ENCODE measurements around the gene PGAM5. TPM values are rescaled to one million over a fixed set of nuclear protein-coding genes. Genes with fewer than 3 reads are reported as not detected.
"Not testable (repeated sequence)": the region's sequence is repeated elsewhere in the genome, so short reads cannot be mapped to it uniquely, and the experiment has no call there.

Gene PGAM5
- polyA plus RNA-seq, 5 donors, result 11.4 to 22.0 (median 15.0) TPM

DNA sequence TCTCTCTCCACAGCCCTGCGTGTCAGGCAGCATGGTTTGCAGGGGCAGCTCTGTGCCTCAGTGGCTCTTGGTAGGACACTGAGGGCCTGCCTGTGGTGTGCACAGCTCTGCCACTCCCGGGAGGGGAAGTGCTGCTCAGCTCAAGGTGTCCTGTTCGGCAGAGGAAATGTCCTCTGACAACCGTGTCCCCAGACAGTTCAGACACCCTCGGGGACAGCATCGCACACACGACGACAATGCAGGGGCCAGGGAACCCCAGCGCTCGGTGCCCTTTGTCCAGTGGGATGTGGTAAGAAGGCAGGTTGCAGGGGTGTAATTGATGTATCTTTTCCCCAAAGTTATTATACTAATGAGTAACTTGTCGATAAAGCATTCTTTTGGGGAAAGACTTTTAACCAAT lies 36.8 kb downstream of the PGAM5 start:
- no peak for DNase-seq

DNA sequence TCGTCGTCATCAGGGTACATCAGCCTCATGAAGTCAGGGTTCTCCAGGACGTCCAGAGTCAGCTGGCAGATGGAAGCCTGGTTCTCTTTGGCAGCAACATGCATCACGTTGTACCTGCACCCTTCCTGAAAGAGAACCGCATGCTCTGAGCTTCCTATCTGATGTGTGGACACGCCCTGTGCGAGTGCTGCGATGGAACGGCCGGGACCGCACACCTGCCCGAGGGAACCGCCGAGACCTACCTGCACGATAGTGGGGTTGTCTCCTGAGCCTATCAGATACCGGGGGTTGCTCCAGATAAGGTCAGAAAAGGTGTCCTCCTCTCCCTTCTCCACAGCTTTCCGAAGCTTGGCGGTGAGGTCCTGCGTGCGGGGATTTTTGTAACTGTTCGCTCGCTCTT lies 37.3 kb downstream of the PGAM5 start:
- DNase-seq, result no peak

DNA sequence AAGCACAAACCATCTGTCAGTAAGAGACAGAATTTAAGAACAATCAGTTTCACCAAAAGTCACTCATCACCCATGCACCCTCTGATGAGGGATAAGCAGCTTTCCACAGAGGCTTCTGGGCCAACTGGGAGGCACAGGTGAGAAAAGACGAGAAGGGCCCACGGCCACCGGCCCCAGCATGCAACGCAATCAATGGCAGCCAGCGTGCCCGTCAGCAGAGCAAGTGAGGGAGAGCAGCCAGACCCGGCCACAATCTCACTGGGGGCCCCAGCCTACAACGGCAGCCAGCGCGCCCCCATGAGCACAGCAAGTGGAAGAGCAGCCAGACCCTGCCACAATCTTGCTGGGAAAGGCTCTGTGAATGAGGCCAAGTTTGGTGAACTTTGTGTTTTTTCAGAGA lies 37.7 kb downstream of the PGAM5 start:
- no peak for DNase-seq

DNA sequence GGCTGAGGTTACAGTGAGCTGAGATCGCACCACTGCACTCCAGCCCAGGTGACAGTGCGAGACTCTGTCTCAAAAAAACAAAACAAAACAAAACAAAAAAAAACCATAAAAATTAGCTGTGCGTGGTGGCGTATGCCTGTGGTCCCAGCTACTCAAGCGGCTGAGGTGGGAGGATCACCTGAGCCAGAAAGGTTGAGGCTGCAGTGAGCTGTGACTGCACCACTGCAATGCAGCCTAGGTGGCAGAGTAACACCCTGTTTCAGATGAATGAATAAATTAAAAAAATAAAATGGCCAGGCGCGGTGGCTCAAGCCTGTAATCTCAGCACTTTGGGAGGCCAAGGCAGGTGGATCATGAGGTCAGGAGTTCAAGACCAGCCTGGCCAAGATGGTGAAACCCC lies 43.0 kb downstream of the PGAM5 start:
- DNase-seq, result not testable (repeated sequence)

DNA sequence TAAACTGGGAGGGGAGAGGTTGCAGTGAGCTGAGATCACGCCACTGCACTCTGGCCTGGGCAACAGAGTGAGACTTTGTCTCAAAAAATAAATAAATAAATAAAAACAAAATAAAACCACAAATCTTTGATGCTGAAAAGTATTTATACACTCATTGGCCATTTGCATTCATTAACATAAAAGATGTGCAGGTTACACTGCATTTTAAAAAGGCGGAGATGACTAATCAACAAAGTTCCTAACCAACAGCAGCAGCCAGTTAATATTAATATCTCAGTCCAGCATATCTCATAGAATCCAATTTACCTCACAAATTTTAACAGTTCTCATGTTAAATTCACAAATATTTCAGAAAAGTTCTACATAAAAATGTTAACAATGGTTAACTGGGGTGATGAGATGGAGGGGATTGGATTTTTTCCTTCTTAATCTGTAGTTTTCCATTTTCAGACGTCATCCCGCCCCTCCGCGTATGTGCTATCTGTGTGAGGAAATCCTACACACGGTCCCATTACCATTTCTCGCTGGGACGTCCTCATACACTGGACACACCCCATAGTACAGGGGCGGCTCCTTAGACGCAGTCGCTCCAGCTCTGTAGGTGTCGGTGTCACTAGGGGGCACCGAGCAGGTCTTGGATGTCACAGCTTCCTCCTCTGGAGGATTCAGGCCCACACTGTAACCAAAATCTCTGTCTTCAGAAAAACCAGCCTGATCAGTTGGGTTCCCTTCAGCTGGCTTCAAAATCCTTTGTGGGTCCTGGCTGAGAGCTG lies 43.7 kb downstream of the PGAM5 start:
- no peak for DNase-seq

DNA sequence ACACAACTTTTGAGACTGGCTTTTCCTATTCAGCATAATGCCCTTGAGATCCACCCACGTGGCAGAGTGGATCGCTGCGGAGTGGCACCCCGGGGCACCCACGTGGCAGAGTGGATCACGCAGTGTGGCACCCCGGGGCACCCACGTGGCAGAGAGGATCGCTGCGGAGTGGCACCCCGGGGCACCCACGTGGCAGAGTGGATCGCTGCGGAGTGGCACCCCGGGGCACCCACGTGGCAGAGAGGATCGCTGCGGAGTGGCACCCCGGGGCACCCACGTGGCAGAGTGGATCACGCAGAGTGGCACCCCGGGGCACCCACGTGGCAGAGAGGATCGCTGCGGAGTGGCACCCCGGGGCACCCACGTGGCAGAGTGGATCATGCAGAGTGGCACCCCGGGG lies 48.2 kb downstream of the PGAM5 start:
- not testable (repeated sequence) for DNase-seq

DNA sequence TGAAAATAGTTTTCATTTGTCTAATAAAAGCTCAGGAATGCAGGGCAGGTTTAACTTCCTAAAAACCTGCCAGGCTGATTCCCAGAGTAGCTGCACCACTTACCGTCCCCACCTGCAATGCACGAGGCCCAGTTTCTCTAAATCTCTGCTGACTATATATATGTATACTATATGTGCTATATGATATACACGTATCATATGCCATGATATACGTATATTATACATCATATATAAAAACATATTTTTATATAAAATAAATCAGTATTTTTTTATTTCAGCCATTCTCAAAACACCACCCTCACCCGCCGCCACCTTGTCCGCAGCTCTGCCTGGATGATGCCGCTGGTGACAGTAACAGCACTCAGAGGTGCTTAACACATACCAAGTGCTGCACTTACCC lies 48.7 kb downstream of the PGAM5 start:
- no peak for DNase-seq

DNA sequence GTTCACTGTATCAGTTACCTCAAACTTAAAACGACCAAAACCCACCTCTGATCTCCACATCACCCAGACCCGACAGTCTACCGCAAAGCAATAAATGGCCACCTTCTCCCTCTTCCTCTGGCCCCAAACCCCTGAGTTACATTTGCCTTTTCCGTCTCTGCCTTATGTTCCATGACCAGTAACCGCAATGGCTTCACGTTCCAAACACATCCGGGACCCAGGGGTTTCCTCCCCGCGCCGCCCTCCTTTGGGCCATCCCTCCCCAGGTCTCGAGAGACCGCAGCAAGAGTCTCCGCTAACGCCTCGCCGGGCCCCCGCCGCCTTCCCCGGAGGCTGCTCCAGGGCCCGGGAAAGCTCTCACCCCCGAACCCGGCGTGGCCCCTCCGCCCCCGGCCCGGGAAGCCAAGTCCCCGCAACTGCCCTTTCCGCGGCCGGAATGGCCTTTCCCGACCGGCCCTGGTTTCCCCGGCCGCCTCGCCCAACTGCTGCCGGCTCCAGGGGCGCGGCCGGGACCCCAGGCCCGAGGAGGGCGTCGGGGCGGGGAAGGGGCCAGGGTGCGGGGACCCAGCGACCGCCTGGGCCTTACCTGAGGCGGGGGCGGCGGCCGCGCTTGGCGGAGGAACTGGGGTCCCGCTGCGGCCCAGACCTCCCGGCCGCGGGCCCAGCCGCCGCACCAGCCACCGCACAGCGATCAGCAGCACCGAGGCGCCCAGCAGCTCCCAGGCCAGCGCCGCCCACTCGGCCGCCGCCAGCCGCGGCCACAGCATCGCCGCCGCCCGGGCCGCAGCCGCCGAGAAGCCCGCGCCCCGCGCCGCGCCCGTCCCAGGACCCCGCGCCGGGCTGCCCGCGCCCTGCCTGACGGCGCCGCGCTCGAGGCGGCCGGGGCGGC lies 50.6 kb downstream of the PGAM5 start, which contains the start of gene ANKLE2:
ANKLE2 (minus strand) TSS at position 801 of the 889 bp plus-strand sequence; CDS start at position 767, 34 bp downstream.
- no peak for DNase-seq

DNA sequence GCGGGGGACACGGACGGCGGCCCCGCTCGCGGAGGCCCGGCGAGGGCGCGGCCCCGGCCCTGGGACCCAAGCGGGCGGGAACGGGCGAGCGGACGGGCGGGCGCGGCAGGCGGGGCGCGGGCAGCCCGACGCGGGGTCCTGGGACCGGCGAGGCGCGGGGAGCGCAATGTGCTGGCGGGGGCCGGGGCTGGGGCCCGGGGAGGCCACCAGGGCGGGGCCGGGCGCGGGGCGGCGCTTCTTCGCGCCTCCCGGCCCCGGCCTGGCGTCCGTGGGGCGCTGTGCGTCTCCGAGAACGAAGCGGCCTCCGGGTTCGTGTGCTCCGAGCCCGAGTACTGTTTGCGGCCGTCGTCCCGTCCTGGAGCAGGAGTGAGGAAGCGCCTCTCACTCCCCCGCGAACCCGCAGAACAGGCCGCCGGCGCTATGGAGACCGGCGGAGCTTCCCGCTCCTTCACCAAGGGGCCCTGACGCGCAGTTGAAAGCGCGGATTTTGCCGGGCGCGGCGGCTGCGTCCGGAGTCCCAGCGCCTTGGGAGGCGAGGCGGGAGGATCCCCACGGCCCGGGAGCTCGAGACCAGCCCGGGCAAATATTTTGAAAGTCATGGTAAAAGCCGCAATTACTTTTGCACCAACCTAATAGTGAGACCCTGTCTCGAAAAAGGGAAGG lies 51.4 kb downstream of the PGAM5 start:
- peak; percentile 88 to 89 for DNase-seq

DNA sequence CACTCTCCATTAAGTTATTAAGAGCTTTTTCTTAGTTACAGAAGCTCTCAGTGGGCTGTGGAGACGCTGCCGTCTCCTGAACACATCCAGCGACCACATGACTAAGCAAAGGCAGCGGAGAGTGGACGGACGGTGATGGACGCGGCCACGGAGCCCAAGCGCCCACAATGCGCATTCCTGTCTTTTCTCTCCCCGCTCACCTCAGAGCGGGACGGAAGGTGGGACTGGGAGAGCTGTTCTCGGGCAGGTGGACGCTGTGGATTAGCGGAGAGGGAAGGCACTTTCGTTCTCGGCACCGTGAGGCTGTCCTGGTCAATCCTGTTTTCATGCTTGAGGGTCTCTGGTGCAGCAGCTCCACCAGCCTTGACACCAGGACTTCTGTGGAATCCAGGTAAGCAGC lies 53.6 kb downstream of the PGAM5 start:
- DNase-seq, result no peak

DNA sequence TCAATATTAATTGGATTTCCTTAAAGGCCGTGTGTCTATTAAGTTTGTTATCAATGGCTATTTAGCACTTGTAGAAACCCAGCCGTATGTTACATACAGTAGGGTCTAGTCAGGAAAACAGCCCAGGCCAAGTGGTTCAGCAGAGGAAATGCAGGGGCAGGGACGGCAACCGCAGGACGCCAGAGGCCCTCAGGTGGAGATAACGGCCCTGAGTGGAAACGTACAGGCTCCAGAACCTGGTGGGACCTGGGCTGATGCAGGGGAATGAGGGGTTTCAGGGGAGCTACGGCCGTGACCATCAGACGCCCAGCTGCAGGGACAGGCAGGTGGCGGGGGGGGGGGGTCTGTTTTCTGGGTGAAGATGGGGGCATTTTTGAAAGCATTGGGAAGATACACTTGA lies 54.7 kb downstream of the PGAM5 start:
- no peak for DNase-seq

DNA sequence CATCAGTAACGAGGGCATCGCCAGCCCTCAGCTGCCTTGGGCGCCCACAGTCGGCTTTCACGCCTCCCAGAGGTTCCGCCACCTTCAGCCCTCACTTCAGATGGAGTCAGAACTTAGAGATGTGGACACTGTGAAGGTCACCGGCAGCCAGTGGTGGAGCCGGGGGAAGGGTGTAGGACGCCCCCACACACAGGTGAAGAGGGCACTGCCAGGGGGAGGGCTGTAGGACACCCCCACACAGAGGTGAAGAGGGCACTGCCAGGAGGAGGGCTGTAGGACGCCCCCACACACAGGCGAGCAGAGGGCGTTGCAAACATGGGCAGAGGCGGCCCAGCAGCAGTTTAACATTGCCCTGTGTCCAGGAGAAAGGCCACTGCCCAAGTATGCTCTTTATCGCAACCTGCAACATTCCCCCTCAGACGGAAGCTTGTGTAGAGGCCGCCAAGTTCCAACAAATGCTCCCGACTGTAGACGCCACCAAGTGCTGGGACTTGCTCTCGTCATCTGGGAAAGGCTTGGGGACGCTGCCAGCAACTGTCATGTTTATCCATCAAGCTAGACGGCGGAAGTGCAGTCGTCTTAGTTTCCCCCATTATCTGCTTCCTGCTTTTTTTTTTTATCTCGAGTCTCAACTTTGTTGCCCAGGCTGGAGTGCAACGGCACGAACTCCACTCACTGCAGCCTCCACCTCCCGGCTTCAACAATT lies 55.9 kb downstream of the PGAM5 start:
- peak; percentile 51 to 62 for DNase-seq

DNA sequence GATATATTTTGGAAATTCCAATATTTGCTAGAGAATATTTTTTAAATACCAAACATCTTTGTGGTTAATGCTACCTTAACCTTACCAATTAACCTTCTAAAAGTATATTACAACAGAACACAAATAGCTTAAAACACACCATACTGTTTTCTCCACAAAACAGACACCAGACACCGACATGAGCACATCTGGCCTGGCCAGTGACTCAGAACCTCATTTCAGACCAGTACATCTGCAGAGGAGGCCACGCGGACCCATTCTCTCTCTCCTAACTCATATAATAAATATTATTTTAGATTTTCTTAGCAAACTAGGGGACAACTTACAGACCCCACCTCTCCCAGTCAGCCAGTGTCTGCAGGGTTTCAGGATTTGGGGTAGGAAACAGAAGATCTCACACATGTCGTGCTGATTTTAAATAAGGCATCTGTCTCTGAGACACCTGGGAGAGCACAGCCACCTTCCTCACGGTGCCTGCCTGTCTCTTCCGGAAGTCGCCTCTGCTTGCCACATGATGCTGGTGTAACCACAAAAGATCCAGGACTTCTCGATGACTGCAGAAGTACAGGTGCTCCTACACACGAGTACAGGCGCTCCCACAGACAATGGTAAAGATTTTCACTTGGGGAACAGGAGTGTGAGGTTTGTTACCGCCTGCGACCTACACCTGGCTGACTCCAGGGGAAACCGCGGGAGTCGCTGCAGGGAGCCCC lies 60.6 kb downstream of the PGAM5 start:
- no peak for DNase-seq

Other genes starting within 250 kb of the PGAM5 start
- 100 to 1,000 TPM in 2 of 5 donors, 10 to 100 TPM in 3; 42.3 to 141 (median 97.3) TPM for gene FBRSL1, start 220.7 kb upstream of the PGAM5 start, polyA plus RNA-seq (ENCODE audit: insufficient read depth in 1 of 5, insufficient read length in 5 of 5, low replicate concordance in 1 of 5)
- 1 to 10 TPM in 3 of 5 donors, under 1 TPM in 2; 0.74 to 2.2 (median 1.3) TPM for gene LRCOL1, start 100.3 kb upstream of the PGAM5 start, polyA plus RNA-seq (ENCODE audit: insufficient read depth in 1 of 5, insufficient read length in 5 of 5, low replicate concordance in 1 of 5)
- gene P2RX2, start 92.1 kb upstream of the PGAM5 start, polyA plus RNA-seq (ENCODE audit: insufficient read depth in 1 of 5, insufficient read length in 5 of 5, low replicate concordance in 1 of 5), result 10 to 100 TPM in 1 of 5 donors, 1 to 10 TPM in 4; 3.3 to 10.8 (median 4.9) TPM
- 10 to 100 TPM; 43.0 to 56.1 (median 50.5) TPM for gene POLE, start 23.5 kb upstream of the PGAM5 start, polyA plus RNA-seq (ENCODE audit: insufficient read depth in 1 of 5, insufficient read length in 5 of 5, low replicate concordance in 1 of 5)
- gene PXMP2, start 23.3 kb upstream of the PGAM5 start, polyA plus RNA-seq (ENCODE audit: insufficient read depth in 1 of 5, insufficient read length in 5 of 5, low replicate concordance in 1 of 5), result 10 to 100 TPM; 36.6 to 53.8 (median 41.9) TPM
- 10 to 100 TPM; 64.1 to 84.7 (median 75.1) TPM for gene ANKLE2, start 51.0 kb downstream of the PGAM5 start, polyA plus RNA-seq (ENCODE audit: insufficient read depth in 1 of 5, insufficient read length in 5 of 5, low replicate concordance in 1 of 5)
- gene GOLGA3, start 118.0 kb downstream of the PGAM5 start, polyA plus RNA-seq (ENCODE audit: insufficient read depth in 1 of 5, insufficient read length in 5 of 5, low replicate concordance in 1 of 5), result 10 to 100 TPM; 27.9 to 50.0 (median 37.5) TPM
- 10 to 100 TPM; 22.4 to 26.3 (median 24.1) TPM for gene CHFR, start 176.8 kb downstream of the PGAM5 start, polyA plus RNA-seq (ENCODE audit: insufficient read depth in 1 of 5, insufficient read length in 5 of 5, low replicate concordance in 1 of 5)
- gene ZNF605, start 245.5 kb downstream of the PGAM5 start, polyA plus RNA-seq (ENCODE audit: insufficient read depth in 1 of 5, insufficient read length in 5 of 5, low replicate concordance in 1 of 5), result 10 to 100 TPM; 15.7 to 30.3 (median 23.7) TPM